Measurements from ENCODE around the gene RBM44. TPM values are rescaled to one million over a fixed set of nuclear protein-coding genes. Genes with fewer than 3 reads are reported as not detected.
"Not testable (repeated sequence)": the region's sequence is repeated elsewhere in the genome, so short reads cannot be mapped to it uniquely, and the experiment has no call there.

RBM44 gene
- total RNA-seq, 3 donors from 2014 or later = 1.4 to 2.5 (median 2.0) TPM

DNA sequence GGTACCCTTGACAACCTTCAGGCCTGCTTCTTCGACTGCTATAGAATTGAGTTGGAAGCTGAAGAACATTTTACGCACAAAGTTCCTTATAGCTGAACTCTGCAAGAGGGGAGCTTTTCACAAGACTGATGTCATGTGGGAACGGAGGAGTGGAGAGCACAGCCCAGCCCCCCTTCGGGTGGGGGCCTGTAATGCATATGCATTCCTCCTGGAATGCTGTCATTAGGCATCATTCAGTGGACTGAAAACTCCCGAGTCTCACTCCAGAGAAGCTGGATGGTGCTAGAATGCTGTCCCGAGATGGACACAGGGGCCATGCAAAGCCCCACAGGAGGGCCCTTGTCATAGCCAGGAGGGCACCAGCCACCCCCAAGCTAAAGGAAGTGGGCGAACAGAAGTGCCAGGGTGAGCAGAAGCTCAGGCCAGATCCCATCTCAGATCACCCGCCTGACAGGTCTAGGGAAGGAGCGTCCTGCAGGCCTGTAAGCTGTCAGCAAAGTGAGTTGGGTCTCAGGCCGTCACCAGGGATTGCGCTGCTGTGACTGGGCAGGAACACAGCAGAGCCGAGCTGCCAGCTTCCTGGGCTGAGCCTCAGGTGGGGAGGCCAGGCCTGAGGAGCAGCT, 43.8 kb upstream of the RBM44 start:
- no peak overlapping the region for H3K27ac ChIP-seq
- no peak for TF ChIP-seq POLR2AphosphoS5 (IDR thresholded peaks at IDR 0.05)
- TF ChIP-seq POLR2A (IDR thresholded peaks at IDR 0.05) = no peak
- intact Hi-C loops (cut with DNase I; ENCODE audit: low total_unique reads) = no loop called here
- no peaks in the 10 kb centered on the region for H3K9me3 ChIP-seq
- no peaks in the 10 kb centered on the region for H3K36me3 ChIP-seq
- no peak for DNase-seq (ENCODE audit: low spot score in 2 of 2)
- H3K27me3 ChIP-seq = no peaks in the 10 kb centered on the region
- no peaks in the 10 kb centered on the region for H3K4me1 ChIP-seq
- H3K4me3 ChIP-seq = no peak overlapping the region

DNA sequence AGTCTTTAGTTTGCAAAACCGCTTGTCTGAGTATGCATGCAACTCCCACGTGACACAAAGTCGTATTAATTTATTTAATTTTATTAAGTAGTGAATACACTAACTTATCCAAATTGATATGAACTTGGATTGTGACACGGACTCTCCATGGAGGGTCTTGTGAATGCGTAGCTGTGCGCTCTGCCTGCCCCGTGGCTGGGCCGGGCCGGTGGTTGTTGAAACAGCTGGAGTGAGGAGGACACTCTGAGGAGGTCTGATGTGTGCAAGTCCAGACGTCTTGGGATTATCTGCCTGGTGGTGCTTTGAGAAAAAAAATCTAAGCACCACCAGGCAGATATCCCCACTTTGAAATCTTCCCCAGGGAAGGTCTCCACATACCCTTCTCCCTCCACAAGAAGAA, 41.0 kb upstream of the RBM44 start:
- DNase-seq (ENCODE audit: low spot score in 2 of 2) = no peak
- H3K9me3 ChIP-seq = no peaks in the 10 kb centered on the region
- no peaks in the 10 kb centered on the region for H3K27me3 ChIP-seq
- no peak overlapping the region for H3K27ac ChIP-seq
- no peak overlapping the region for H3K4me3 ChIP-seq
- H3K4me1 ChIP-seq = no peaks in the 10 kb centered on the region
- TF ChIP-seq POLR2A (IDR thresholded peaks at IDR 0.05) (no peak), POLR2AphosphoS5 (IDR thresholded peaks at IDR 0.05) (no peak)
- TF ChIP-seq, protein P1, sequence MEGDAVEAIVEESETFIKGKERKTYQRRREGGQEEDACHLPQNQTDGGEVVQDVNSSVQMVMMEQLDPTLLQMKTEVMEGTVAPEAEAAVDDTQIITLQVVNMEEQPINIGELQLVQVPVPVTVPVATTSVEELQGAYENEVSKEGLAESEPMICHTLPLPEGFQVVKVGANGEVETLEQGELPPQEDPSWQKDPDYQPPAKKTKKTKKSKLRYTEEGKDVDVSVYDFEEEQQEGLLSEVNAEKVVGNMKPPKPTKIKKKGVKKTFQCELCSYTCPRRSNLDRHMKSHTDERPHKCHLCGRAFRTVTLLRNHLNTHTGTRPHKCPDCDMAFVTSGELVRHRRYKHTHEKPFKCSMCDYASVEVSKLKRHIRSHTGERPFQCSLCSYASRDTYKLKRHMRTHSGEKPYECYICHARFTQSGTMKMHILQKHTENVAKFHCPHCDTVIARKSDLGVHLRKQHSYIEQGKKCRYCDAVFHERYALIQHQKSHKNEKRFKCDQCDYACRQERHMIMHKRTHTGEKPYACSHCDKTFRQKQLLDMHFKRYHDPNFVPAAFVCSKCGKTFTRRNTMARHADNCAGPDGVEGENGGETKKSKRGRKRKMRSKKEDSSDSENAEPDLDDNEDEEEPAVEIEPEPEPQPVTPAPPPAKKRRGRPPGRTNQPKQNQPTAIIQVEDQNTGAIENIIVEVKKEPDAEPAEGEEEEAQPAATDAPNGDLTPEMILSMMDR (IDR thresholded peaks at IDR 0.05) = no peak
- H3K36me3 ChIP-seq = no peaks in the 10 kb centered on the region
- intact Hi-C loops (cut with DNase I; ENCODE audit: low total_unique reads) = no loop called here

DNA sequence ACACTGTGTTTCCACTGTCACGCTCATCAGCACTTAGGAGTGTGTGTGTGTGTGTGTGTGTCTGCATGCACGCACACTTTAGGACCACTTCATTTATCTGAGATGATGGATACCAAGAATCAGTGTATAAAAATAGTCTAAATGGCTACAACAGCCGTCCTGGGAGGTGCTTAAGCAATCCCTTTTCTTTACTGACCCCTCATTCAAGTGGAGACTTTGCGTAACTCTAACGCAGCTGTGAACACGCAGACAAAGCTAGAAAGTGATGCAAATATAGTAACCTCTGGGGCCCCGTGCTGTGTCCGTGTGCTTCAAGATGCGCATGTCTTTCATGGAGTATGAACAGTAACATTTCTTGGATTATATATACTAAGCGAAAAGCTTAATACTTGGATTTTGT, 40.4 kb upstream of the RBM44 start:
- H3K9me3 ChIP-seq = no peaks in the 10 kb centered on the region
- H3K27ac ChIP-seq = no peak overlapping the region
- H3K27me3 ChIP-seq = no peaks in the 10 kb centered on the region
- no peaks in the 10 kb centered on the region for H3K36me3 ChIP-seq
- intact Hi-C loops (cut with DNase I; ENCODE audit: low total_unique reads) = no loop called here
- DNase-seq (ENCODE audit: low spot score in 2 of 2) = no peak
- no peaks in the 10 kb centered on the region for H3K4me1 ChIP-seq
- H3K4me3 ChIP-seq = no peak overlapping the region
- TF ChIP-seq POLR2AphosphoS5 (IDR thresholded peaks at IDR 0.05) (no peak), POLR2A (IDR thresholded peaks at IDR 0.05) (no peak)
- TF ChIP-seq, protein P1 (IDR thresholded peaks at IDR 0.05) = no peak

DNA sequence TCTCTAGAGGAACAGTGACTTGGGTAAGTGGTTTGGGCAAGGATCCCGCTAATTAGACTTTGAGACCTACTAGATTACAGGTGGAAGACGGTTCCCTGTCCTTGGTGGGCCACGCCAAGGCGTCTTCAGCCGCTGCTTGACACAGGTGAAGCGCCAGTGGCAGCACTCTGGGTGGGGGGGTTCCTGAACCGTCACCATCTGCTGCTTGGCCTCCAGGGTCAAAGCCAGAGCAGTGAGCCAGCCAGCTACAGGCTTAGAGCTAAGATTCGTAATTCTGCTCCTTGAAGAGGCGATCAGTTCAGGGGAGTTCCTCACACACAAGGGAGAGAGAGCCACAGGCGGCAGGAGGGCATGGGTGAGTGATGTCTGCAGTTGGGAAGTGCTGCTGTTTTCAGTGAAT, 39.4 kb upstream of the RBM44 start:
- TF ChIP-seq, protein P1 (IDR thresholded peaks at IDR 0.05) = no peak
- DNase-seq (ENCODE audit: low spot score in 2 of 2) = no peak
- H3K36me3 ChIP-seq = no peaks in the 10 kb centered on the region

DNA sequence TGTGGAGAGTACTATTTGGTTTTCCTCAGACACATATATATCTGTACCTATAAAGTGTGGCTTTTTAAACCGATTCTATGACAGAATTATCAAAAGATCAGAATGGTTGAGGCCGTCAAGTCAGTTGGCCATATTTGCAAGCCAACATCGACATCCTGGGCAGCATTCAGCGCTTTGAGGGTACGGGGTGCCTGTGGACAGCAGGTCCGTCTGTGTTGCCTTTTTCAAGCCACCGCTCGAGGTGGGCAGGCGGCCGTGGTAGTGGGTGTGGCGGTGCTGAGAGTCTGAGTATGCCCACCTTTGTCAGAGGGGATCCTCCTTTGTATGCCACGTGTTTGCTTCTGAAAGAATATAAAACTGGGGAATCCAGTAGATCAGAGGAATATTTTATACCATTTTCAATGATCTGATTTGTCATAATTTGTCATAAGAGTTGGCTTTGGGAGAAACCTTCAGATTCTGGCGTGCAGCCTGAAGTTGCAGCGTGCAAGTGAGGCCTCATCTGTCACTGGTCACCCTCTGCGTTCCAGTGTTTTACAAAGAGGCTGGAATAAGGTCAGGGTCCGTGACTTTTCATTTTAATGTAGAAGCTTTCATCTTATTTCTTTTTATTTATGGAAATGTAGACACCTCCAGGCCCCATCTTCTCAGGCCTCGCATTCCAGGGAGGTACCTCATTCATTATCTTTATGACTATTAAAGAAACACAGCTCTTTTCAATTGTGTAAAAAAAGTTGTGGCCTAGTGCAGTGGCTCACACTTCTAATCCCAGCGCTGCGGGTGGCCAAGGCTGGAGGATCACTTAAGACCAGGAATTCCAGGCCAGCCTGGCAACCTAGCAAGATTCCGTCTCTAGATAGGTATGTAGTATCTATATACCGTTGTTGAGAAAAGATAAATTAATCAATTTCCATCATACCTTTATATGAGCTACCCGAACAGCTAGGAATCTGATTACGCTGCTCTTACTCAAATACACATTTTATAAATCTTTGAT, 37.8 kb upstream of the RBM44 start:
- Histone ChIP-seq H3K9me3 (no peaks in the 10 kb centered on the region), H3K36me3 (no peaks in the 10 kb centered on the region), H3K27me3 (no peaks in the 10 kb centered on the region), H3K4me1 (no peaks in the 10 kb centered on the region), H3K27ac (no peak overlapping the region), H3K4me3 (no peak overlapping the region)
- intact Hi-C loops (cut with DNase I; ENCODE audit: low total_unique reads) = no loop called here
- DNase-seq (ENCODE audit: low spot score in 2 of 2) = no peak
- no peak for TF ChIP-seq POLR2A (IDR thresholded peaks at IDR 0.05)
- TF ChIP-seq, protein P1 (IDR thresholded peaks at IDR 0.05) = no peak
- TF ChIP-seq POLR2AphosphoS5 (IDR thresholded peaks at IDR 0.05) = no peak

More for the DNA sequence above, 39.4 kb upstream of the RBM44 start:
- intact Hi-C loops (cut with DNase I; ENCODE audit: low total_unique reads) = no loop called here
- H3K4me1 ChIP-seq = no peaks in the 10 kb centered on the region
- no peaks in the 10 kb centered on the region for H3K27me3 ChIP-seq
- no peaks in the 10 kb centered on the region for H3K9me3 ChIP-seq
- H3K27ac ChIP-seq = no peak overlapping the region
- H3K4me3 ChIP-seq = no peak overlapping the region

DNA sequence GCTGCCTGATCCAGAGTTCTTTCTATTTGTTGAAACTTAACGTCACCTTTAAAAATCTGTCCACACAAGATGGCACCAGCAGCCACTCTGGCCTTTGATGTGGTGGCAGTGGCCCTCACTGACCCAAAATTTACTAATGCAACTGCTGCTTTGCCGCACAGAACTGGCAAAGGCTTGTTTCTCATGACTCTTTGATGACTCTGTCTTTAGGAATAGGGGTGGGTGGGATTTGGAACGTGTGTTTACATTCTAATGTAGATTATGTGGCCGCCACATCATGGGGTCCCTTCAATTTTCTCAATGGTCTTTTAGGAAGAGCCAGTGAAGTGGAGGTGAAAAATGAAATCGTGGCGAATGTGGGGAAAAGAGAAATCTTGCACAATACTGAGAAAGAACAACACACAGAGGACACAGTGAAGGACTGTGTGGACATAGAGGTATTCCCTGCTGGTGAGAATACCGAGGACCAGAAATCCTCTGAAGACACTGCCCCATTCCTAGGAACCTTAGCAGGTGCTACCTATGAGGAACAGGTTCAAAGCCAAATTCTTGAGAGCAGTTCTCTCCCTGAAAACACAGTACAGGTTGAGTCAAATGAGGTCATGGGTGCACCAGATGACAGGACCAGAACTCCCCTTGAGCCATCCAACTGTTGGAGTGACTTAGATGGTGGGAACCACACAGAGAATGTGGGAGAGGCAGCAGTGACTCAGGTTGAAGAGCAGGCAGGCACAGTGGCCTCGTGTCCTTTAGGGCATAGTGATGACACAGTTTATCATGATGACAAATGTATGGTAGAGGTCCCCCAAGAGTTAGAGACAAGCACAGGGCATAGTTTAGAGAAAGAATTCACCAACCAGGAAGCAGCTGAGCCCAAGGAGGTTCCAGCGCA, 36.0 kb upstream of the RBM44 start:
- H3K36me3 ChIP-seq; intact Hi-C loops (cut with DNase I; ENCODE audit: low total_unique reads); H3K4me1 ChIP-seq; DNase-seq (ENCODE audit: low spot score in 2 of 2); H3K27me3 ChIP-seq; H3K9me3 ChIP-seq; H3K27ac ChIP-seq; H3K4me3 ChIP-seq: not testable (repeated sequence)

Measured in breast epithelium (tissue), 4 donors.